Cardiac muscle cell (in vitro differentiated cells and primary cell): ENCODE data around the gene SELENOI. TPM values are rescaled to one million over a fixed set of nuclear protein-coding genes. Genes with fewer than 3 reads are reported as not detected.
"Not testable (repeated sequence)": the region's sequence is repeated elsewhere in the genome, so short reads cannot be mapped to it uniquely, and the experiment has no call there.

Source experiments
- DNase-seq, 2 donors: peaks; one replicate each; pipeline versions ENCODE4 v3.0.0 to v3.0.0-alpha.2; 2010 to 2017; ENCODE audit warnings: low read depth in 1 of 2, low spot score in 1 of 2
- H3K27ac ChIP-seq: fragments of 200-600 bp; sonication (generic); 2 replicates; pipeline ENCODE4 v1.5.1; 2016
- H3K27me3 ChIP-seq: fragments of 200-600 bp; sonication (generic); 2 replicates; pipeline ENCODE4 v1.6.0; 2016; ENCODE audit warnings: control low read depth
- H3K36me3 ChIP-seq: fragments of 200-600 bp; sonication (generic); 2 replicates; pipeline ENCODE4 v1.5.1; 2016; ENCODE audit warnings: control low read depth
- H3K4me1 ChIP-seq: fragments of 200-600 bp; sonication (generic); 2 replicates; pipeline ENCODE4 v1.8.1; 2017; ENCODE audit warnings: low read depth, mild to moderate bottlenecking, mixed run types
- H3K4me3 ChIP-seq: fragments of 200-600 bp; sonication (generic); 2 replicates; pipeline ENCODE4 v1.5.1; 2016; ENCODE audit warnings: mild to moderate bottlenecking
- H3K9me3 ChIP-seq: fragments of 200-600 bp; sonication (generic); 2 replicates; pipeline ENCODE4 v1.5.1; 2017; ENCODE audit warnings: low read depth, mild to moderate bottlenecking, control low read depth
- CTCF ChIP-seq: IDR thresholded peaks from 2 replicates; pipeline ENCODE4 v1.5.1; 2012; ENCODE audit warnings: low read depth, mild to moderate bottlenecking, low read length
- polyA plus RNA-seq: library from polyadenylated mRNA; unstranded; fragments of >200 nt; fragmentation: Nextera tagmentation; extraction: Ambion mirVana; gene quantifications from 2 replicates; pipeline ENCODE4 v1.2.1, GENCODE V29; 2016
- total RNA-seq: library from RNA; depleted of rRNA; stranded (reverse); fragments of >200 nt; gene quantifications from 2 replicates; pipeline ENCODE4 v1.2.3, GENCODE V29; 2016

The SELENOI gene
- total and polyA plus RNA-seq, 2 experiments from 2014 or later, result 9.3 to 10.4 TPM

GRCh38 chr2:26330114-26330549, 15.8 kb upstream of the SELENOI start:
- Histone ChIP-seq H3K27ac (no peak overlapping the region), H3K4me1 (no peaks in the 10 kb centered on the region), H3K9me3 (no peaks in the 10 kb centered on the region), H3K4me3 (no peak overlapping the region), H3K36me3 (no peaks in the 10 kb centered on the region), H3K27me3 (no peaks in the 10 kb centered on the region)
- peak; percentile 82 to 85 for DNase-seq
- TF ChIP-seq CTCF, result peak; percentile 95

GRCh38 chr2:26330604-26331003, 15.3 kb upstream of the SELENOI start:
- Histone ChIP-seq H3K4me3 (no peak overlapping the region), H3K27ac (no peak overlapping the region), H3K9me3 (no peaks in the 10 kb centered on the region), H3K36me3 (no peaks in the 10 kb centered on the region), H3K27me3 (no peaks in the 10 kb centered on the region), H3K4me1 (no peaks in the 10 kb centered on the region)
- no peak for DNase-seq
- no peak for TF ChIP-seq CTCF

- H3K36me3 ChIP-seq, H3K4me3 ChIP-seq, H3K4me1 ChIP-seq, DNase-seq, H3K27ac ChIP-seq, H3K27me3 ChIP-seq, H3K9me3 ChIP-seq: not testable (repeated sequence)
These were observed 14.6 kb upstream of the SELENOI start for GRCh38 chr2:26331321-26331720.

- no peak overlapping the region for H3K27ac ChIP-seq
- H3K4me3 ChIP-seq, result no peak overlapping the region
- H3K27me3 ChIP-seq, result no peaks in the 10 kb centered on the region
- H3K36me3 ChIP-seq, result no peaks in the 10 kb centered on the region
- no peak for DNase-seq
- H3K9me3 ChIP-seq, result no peaks in the 10 kb centered on the region
- no peaks in the 10 kb centered on the region for H3K4me1 ChIP-seq
- no peak for TF ChIP-seq CTCF
These were observed 12.7 kb upstream of the SELENOI start for GRCh38 chr2:26333293-26333692.

- no peaks in the 10 kb centered on the region for H3K4me1 ChIP-seq
- TF ChIP-seq CTCF, result no peak
- no peaks in the 10 kb centered on the region for H3K9me3 ChIP-seq
- DNase-seq, result no peak
- H3K36me3 ChIP-seq, result no peaks in the 10 kb centered on the region
- no peaks in the 10 kb centered on the region for H3K27me3 ChIP-seq
- no peak overlapping the region for H3K27ac ChIP-seq
- H3K4me3 ChIP-seq, result no peak overlapping the region
These were observed 10.7 kb upstream of the SELENOI start for GRCh38 chr2:26335231-26335630.

GRCh38 chr2:26336719-26337118, 9.2 kb upstream of the SELENOI start:
- Histone ChIP-seq H3K4me3 (no peak overlapping the region), H3K36me3 (no peaks in the 10 kb centered on the region), H3K4me1 (no peaks in the 10 kb centered on the region), H3K27ac (no peak overlapping the region), H3K27me3 (no peaks in the 10 kb centered on the region), H3K9me3 (no peaks in the 10 kb centered on the region)
- DNase-seq, result no peak
- TF ChIP-seq CTCF, result no peak
